ENCODE measurements around the gene MAPT.

DNA sequence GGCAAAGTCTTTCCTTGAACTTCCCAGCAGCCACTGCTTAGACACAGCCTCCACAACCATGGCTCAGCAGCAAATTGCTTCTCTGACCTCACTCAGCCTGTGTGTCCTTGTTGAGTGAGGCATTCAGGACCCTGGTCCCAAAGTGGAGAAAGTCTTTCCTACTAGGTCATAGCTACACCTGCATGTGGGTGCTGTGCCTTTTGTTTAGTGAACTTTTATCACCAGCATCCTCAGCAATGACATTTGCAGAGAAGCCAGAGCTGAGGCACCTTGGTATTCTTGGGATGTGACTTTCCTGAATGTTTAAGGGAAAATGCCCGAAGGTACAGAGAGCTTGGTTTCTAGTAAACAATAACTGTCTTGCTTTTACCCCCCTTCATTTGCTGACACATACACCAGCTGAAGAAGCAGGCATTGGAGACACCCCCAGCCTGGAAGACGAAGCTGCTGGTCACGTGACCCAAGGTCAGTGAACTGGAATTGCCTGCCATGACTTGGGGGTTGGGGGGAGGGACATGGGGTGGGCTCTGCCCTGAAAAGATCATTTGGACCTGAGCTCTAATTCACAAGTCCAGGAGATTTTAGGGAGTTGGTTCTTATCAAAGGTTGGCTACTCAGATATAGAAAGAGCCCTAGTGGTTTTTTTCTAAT is 83.7 kb downstream of the MAPT start:
- TF ChIP-seq, protein P1, sequence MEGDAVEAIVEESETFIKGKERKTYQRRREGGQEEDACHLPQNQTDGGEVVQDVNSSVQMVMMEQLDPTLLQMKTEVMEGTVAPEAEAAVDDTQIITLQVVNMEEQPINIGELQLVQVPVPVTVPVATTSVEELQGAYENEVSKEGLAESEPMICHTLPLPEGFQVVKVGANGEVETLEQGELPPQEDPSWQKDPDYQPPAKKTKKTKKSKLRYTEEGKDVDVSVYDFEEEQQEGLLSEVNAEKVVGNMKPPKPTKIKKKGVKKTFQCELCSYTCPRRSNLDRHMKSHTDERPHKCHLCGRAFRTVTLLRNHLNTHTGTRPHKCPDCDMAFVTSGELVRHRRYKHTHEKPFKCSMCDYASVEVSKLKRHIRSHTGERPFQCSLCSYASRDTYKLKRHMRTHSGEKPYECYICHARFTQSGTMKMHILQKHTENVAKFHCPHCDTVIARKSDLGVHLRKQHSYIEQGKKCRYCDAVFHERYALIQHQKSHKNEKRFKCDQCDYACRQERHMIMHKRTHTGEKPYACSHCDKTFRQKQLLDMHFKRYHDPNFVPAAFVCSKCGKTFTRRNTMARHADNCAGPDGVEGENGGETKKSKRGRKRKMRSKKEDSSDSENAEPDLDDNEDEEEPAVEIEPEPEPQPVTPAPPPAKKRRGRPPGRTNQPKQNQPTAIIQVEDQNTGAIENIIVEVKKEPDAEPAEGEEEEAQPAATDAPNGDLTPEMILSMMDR (IDR thresholded peaks at IDR 0.05) = no peak
- TF ChIP-seq POLR2A (IDR thresholded peaks at IDR 0.05; ENCODE audit: low read depth) (no peak), EP300 (IDR thresholded peaks at IDR 0.05) (no peak)
